ENCODE data around the gene ABHD2.
"Not testable (repeated sequence)": the region's sequence is repeated elsewhere in the genome, so short reads cannot be mapped to it uniquely, and the experiment has no call there.

The ABHD2 gene, protein sequence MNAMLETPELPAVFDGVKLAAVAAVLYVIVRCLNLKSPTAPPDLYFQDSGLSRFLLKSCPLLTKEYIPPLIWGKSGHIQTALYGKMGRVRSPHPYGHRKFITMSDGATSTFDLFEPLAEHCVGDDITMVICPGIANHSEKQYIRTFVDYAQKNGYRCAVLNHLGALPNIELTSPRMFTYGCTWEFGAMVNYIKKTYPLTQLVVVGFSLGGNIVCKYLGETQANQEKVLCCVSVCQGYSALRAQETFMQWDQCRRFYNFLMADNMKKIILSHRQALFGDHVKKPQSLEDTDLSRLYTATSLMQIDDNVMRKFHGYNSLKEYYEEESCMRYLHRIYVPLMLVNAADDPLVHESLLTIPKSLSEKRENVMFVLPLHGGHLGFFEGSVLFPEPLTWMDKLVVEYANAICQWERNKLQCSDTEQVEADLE

DNA sequence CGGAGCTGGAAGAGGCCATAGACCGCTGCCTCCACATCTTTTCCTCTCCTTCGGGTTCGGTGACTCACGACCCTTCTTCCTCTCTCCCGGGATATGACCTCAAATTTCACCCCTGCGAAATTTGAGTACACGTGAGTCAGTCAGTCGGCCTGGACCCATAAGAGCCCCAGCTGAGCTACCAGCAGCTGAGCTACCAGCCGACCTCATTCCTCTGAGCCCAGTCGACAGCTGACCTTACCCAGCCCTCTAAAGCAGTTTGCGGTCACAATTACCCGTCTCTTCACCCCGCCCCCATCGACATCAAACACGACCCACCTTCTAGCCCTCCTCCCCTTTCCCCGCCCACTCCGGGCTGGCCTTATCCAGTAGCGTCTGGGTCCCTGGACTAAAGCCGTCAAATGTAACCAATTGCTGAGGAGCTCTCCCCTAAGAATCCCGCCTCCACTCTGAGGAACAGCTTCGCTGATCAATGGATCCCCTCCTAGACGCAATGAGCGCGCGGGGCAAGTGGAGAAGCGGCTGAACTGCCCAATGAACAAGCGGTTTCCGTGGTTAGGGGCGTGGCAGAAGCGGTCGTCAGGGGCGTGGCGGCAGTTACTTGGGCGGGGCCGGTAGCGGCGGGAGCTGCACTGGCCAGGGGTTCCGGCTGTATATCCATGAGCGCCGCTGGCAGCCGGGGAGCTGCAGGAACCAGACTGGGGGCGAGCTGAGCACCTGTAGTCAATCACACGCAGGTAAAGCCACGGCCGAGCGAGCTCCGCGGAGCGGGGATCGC lies at the start of gene ABHD2:
TSS of gene ABHD2 (plus strand) at position 627 of the 775 bp plus-strand sequence. CDS start 27,872 bp downstream, outside the sequence.
- DNase-seq (ENCODE audit: low spot score), result peak; percentile 100

- no peak for DNase-seq (ENCODE audit: low spot score)
These were observed 49.1 kb upstream of the ABHD2 start for GRCh38 chr15:89039142-89039541.

- DNase-seq (ENCODE audit: low spot score), result no peak
These were observed 46.7 kb upstream of the ABHD2 start for GRCh38 chr15:89041507-89041906.

DNA sequence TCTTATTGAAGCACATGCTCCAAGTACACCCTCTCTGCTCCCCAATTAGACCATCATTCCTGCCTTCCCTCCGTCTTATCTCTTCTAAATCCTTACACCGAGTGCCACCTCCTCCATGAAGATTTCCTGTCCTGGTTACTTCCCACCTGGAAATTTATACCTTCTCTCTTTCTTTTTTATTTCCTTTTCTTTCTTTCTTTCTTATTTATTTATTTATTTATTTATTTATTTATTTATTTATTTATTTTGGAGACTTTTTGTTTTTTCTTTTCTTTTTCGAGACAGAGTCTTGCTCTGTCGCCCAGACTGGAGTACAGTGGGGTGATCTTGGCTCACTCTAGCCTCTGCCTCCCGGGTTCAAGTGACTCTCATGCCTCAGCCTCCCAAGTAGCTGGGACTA lies 45.9 kb upstream of the ABHD2 start:
- DNase-seq (ENCODE audit: low spot score), result no peak

- no peak for DNase-seq (ENCODE audit: low spot score)
These were observed 44.9 kb upstream of the ABHD2 start for GRCh38 chr15:89043031-89044002.

DNA sequence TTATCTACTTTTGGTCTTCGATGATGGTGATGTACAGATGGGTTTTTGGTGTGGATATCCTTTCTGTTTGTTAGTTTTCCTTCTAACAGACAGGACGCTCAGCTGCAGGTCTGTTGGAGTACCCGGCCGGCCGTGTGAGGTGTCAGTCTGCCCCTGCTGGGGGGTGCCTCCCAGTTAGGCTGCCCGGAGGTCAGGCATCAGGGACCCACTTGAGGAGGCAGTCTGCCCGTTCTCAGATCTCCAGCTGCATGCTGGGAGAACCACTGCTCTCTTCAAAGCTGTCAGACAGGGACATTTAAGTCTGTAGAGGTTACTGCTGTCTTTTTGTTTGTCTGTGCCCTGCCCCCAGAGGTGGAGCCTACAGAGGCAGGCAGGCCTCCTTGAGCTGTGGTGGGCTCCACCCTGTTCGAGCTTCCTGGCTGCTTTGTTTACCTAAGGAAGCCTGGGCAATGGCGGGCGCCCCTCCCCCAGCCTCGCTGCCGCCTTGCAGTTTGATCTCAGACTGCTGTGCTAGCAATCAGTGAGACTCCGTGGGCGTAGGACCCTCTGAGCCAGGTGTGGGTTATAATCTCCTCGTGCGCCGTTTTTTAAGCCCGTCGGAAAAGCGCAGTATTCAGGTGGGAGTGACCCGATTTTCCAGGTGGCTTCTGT lies 39.1 kb upstream of the ABHD2 start:
- DNase-seq (ENCODE audit: low spot score), result not testable (repeated sequence)

DNA sequence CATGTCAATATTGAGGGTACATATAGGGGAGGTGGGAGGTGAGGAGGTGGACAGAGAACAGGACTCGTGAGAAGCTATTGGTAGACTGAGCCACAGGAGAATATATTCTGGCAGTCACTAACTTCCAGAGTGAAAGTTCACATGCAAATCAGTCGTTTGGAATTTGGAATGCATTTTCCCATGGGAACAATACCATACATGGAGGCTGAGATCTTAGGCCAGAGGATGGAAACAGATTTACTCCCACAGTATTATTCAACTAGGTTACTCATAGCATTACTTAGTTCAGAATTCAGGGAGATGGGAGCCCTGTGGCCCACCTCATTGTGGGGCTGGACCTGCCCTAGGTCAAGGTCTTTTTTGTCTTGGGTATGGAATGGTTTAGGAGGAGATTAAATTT lies 36.4 kb upstream of the ABHD2 start:
- DNase-seq (ENCODE audit: low spot score), result no peak

DNA sequence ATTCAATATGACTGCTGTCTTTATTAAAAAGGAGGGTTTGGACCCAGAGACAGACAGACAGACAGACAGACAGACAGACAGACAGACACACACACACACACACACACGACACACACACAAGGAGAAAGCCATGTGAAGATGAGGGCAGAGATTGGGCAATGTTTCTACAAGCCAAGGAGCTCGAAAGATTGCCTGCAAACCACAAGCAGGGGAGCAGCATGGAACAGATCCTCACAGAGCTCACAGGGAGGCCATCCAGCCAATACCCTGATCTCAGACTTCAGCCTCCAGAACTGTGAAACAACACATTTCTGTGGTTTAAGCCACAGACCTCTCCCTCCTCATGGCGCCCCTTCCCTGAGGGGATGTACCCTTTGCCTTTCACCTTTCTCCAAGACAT lies 35.8 kb upstream of the ABHD2 start:
- DNase-seq (ENCODE audit: low spot score), result no peak

DNA sequence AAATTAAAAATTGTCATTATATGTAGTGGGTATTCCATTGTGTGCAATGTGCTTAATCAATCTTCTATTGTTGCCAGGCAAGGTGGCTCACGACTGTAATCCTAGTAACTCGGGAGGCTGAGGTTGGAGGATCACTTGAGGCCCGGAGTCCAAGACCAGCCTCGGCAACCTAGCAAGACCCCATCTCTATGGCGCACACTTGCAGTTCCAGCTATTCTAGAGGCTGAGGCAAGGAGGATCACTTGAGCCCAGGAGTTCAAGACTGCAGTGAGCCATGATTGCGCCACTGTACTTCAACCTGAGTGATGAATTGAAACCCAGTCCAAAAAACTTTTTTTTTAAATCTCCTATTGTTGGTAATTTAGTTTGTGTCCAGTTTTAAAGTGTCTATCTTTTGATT lies 33.4 kb upstream of the ABHD2 start:
- DNase-seq (ENCODE audit: low spot score), result no peak

DNA sequence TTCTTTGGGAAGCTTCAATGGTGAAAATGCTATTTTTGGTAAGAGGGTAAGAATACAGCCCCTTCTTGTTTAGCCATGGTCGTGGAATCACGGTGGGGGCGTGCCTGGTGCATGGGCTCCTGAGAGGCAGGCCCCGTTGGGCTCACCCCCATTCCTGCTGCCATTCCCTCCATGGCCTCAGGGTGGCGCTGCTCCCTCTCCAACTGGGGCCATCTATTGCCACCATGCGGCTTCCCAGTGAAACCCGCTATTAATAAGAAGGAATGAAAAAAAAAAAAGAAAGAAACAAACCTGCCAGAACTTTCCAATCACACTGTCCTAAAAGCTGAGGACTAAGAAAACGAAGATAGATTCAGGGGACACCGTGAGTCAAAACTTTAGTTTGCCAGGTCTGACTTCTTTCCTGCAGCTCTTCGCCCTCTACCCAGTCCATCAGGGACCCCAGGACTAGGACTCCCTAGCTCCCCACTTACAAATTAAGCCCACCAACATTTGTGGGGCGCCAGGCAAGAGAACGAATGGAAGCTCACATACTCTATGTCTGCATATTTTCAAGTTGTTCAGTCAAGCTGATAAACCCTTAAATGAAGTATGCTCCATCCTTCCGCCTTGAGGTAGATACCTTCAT lies 30.6 kb upstream of the ABHD2 start:
- DNase-seq (ENCODE audit: low spot score), result peak; percentile 80

DNA sequence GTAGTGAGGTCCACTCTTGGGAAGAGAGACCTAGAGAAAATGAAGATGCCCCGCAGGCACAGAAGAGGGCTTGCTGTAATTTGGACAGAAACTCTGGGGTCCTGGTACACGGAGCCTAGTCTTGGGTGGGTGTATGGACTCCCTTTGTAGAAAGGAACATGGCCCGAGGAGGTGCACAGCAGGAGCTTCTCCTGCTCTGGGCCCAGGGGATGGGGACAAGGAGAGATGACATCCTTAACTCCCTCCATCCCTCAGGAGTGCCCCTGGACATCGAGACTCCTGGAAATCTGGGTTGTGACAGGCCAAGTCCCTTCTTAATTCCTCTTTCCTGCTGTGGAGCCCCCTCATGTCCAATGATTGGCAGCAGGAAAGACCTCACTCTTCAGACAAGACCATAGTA lies 29.9 kb upstream of the ABHD2 start:
- DNase-seq (ENCODE audit: low spot score), result no peak

DNA sequence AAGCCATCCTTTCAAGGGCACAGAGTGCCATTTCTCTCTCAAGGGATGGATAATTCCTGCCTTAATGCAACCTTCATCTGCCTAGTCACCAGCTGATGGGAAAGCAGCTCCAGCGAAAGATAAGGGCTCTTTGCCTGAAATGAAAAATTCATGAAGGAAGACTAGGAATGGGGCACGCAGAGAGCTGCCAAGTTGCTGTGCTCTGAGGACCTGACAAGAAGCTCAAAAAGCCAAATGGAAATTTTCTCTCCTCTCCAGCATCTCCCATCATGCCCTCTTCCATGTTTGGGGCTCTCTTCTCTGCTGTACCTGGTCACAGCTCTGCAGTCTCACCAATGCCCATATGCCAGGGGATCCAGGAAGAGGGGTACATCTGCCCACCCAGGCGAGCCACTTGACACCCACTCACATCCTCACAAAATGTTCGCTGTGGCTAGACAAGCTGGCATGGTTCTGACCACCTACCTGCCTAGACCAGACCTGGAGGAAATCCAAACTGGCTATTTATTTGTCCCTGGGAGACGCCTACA lies 29.3 kb upstream of the ABHD2 start:
- no peak for DNase-seq (ENCODE audit: low spot score)

- DNase-seq (ENCODE audit: low spot score), result no peak
These were observed 22.0 kb upstream of the ABHD2 start for GRCh38 chr15:89066280-89066679.

DNA sequence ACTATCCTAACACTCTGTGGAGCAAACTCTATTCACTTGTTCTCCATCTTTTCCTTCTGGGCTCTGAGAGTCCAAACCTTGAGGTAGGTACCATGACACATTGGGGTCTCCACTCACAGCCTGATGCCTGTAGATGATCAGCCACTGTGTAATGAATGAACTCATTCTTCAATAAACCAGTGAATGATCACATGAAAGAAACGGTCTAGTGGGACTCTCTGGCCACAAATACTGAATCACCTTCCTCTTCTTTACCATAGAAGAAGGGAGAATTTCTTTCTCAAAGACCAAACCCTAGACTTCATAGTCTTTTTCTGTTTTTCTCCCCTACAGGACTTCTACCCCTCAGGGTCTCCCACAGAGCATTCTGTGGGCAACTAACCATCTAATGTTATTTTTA lies 20.5 kb upstream of the ABHD2 start:
- DNase-seq (ENCODE audit: low spot score), result no peak

- no peak for DNase-seq (ENCODE audit: low spot score)
These were observed 19.9 kb upstream of the ABHD2 start for GRCh38 chr15:89068325-89068784.

DNA sequence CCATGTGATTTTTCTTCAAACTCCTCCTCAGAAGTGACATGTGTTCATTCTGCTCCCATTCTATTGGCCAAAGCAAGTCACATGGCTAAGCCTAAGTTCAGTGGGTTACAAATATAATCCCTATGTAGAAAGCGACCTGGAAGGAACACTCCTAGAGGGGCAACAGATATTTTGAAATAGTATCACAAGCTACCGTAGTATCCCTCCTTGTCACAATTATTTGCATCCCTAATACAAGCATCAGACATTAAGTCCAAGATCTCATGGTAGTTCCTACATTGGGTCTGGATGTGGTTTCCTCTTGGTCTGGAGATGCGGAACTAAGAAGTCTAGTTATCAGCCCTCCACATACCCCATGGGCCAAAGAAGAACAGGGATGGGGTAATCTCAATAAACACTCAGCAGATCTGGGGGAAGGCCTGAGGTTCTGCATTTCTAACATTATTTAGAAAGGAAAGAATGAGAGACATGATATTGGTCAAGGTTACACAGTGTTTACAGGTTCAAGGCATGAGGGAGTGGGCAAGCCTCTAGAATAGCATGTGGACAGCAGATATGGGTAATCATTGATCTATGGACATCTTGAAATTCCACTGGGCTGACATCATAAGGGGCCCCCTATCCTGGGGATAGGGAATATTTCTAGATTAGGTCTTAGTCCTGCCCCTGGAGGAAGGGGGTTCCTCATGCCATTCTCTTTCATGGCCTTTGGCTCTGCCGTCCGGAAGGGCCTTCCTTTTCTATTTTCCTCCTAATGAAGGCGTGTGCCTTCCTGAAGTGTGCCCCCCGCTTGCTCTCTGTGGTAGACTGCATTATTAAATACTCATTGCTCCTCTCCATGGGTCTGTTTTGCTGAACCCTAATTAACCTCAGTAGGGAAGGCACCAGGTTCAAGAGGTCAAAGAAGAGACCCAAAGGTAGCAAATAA lies 17.8 kb upstream of the ABHD2 start:
- DNase-seq (ENCODE audit: low spot score), result no peak

DNA sequence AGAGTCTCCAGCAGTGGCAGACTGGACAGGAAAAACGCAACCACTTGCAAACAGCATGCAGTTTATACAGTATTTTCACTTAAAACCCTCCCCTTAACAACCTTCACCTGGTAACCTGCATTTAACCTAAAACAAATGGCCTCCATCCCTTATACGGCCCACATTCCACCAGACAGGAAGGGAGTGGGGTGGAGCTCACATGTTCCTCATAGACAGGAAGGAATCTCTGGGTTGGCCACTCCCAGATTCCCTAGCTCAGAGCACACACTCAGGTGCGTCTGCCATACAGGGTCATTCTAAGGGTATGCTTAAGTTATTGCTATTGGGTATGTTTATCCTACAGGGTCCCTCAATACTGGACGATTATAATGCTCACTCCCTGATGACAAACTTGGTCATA lies 16.8 kb upstream of the ABHD2 start:
- DNase-seq (ENCODE audit: low spot score), result no peak

GRCh38 chr15:89072277-89072869 lies 15.9 kb upstream of the ABHD2 start:
- no peak for DNase-seq (ENCODE audit: low spot score)

DNA sequence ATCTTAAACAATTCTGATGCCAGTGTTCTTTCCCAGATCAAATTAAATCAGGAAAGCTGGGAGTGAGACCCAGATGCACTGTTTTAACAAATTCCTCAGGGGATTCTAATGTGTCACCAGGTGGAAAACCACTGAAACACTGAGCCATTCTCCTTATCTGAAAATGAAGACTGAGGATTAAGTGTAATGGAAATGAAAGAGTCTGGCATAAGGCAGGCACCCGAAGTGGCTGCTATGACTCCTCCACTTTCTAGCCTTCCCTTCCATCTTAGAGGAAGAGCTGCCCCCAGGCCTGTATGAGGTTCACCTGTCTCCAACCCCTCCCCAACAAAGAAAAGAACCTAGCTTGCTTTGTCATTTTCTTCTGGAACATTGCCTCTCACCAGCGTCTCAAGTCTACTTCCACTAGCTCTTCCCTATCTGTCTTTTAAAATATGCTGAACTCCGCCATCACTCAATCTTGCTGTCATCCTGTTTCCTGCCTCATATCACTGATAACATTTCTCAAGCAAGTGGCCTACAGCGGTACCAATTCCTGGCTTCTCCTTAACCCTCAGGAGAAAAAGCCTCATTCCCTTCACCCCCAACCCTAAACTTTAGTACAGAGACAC lies 13.7 kb upstream of the ABHD2 start:
- DNase-seq (ENCODE audit: low spot score), result no peak

Data from Ammon's horn (tissue), 1 donor.